HG03280 (cell line): Measurements from ENCODE around the gene LFNG.

Experiments used
- ATAC-seq: cut with Tn5 transposase; IDR thresholded peaks from one replicate; pipeline ENCODE4 v1.9.1; 2021; ENCODE audit warnings: mild to moderate bottlenecking, moderate library complexity; ENCODE audit not compliant: unreplicated experiment

LFNG gene

DNA sequence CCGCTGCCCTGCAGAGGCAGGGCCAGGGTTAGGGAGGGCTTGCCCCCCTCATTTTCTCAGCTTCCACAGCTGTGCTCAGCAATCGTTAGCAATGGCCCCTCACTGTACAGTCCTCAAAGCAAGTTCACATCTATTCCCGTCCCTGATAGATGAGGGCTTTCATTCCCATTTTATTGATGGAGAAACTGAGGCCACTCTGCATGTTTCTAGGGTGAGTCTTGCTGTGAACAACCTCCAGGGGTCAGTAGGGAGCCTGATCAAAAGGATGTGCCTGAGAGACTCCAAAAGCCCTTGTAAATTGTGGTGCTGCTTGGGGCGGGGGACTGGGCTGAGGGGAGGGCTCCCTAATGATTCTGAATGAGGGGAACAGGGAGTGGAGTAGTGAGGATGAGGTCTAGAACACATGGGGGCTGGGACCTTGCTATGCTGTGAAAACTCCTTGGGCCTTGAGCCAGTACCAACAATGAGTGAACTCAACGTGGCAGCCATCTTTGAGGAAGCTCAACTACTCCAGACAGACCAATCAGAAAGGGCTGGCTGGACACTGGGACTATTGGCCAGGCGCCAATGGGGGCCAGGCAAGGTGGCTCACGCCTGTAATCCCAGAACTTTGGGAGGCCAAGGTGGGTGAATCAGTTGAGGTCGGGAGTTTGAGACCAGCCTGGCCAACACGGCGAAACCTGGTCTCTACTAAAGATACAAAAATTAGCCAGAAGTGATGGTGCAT is 36.7 kb upstream of the LFNG start:
- ATAC-seq: no peak

DNA sequence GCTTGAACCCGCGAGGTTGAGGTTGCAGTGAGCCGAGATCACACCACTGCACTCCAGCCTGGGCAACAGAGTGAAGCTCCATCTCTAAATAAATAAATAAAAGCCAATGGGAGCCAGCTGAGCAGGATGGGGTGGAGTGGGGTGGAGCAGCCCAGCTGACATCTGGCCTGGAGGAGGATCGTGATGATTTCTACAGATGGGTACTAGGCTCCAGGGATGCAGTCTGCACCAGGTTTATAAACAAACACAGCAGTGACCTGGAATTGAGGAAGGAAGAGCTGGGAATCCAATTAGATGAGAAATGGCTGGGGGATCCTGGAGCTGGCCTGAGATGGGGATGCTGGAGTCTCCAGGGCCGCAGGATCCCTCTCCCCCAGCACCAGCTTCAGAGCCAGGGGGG is 36.1 kb upstream of the LFNG start:
- ATAC-seq: no peak

DNA sequence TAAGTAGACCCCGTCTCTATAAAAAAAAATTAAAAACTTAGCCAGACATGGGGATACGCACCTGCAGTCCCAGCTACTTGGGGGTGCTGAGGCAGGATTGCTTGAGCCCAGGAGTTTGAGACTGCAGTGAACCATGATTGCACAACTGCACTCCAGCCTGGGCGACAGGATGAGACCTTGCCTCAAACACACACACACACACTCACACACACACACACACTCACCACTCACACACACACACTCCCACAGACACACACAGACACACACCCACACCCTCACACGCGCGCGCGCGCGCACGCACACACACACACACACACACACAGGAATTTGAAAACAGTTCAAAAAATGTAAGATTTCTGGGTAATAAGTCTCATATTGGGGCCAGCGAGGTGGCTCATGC is 34.7 kb upstream of the LFNG start:
- ATAC-seq: no peak

DNA sequence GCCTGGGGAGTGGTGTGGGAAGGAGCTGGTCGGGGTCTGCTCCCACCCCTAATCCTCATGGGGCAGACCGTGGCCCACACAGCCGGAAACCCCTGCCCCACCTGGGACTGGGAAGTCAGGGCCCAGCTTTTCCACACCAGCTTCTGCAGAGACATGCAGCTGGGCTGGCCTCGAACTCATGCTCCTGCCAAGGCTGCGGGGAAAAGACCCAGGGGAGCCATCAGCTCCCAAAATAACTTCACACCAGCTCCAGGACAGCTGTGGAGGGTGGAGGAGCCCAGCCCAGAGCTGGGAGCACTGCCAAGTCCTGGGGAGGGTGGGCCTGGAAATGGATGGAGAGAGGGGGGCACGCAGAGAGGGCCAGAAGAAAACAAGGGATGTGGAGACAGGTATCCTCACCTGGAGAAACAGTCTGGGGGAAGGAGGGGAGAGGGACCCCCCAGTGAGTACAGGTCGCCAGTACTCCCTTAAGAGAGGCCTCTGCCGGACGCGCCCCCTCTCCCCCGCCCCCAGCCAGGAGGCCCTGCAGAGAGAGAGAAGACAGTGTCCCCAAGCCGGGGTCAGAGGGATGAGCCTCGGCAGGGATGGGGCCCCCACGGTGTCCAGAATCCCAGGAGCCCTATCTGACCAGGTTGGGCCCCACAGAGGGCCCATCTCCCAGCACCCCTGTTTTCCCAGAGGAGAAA is 31.8 kb upstream of the LFNG start:
- ATAC-seq: no peak

DNA sequence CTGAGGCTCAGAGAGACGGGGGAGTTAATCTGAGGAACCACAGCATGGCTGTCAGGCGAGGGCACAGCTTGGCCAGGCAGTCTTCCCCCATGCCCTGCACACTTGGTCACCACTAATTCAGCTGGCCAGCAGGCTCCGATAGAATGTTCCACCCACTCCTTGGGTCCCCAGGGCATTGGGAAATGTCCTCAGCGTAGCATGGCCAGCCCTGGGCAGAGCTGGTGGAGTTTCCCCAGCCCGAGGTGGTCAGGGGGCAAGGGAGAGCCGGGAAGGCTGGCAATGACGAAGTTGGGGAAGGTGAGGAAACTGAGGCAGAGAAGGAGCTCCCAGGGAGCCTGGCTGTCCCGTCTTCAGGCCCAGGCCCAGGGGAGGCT is 31.3 kb upstream of the LFNG start:
- ATAC-seq: no peak

DNA sequence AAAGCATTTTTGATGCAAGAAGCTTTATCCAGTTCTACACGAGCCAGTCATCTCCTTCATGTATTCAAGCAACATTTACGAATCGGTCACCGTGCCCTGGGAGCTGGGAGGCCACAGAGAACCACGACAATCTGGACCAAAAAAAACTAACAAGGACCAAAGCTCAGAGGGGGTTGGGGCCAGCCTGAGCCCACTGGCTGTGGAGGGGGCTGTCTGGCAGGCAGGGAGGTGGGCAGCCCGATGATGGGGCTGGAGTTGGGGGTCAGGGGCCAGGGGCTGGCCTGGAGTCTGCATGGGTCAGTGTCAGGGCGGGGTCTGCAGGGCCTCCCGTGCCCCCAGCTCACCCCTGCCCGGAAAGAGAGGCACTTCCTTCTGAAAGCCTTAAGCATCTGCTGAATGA is 30.9 kb upstream of the LFNG start:
- no peak for ATAC-seq

DNA sequence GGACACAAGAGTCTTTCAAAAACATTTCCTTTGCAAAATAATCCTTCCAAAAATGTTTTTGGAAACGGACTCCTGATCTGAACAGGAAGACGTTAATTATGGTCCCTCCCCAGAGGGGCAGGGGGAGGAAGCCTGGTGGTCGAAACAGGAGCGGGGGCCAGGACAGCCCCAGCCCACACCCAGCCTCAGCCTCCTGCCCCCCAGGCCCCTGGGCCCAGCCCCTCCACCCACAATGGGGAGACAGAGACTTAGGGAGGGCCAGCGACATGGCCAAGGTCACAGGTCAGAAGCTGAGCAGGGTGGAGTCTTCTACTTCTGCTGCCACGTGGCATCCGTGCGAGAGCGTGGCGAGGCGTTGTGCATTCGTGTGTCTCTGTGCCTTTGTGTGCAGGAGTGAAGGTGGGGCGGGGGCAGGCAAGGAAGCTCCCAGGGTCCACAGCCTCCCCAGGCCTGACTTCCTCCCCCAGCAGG is 29.4 kb upstream of the LFNG start:
- ATAC-seq: no peak

DNA sequence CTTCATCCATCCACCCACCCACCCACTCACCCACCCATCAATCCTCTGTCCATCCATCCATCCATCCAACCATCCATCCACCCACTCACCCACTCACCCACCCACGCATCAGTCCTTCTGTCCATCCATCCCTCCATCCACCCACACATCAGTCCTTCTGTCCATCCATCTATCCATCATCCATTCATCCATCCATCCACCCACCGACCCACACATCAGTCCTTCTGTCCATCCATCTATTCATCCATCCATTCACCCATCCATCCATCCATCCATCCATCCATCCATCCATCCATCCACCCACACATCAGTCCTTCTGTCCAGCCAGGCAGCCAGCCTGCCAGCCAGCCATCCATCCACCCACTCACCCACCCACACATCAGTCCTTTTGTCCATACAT is 27.5 kb upstream of the LFNG start:
- ATAC-seq: no peak

DNA sequence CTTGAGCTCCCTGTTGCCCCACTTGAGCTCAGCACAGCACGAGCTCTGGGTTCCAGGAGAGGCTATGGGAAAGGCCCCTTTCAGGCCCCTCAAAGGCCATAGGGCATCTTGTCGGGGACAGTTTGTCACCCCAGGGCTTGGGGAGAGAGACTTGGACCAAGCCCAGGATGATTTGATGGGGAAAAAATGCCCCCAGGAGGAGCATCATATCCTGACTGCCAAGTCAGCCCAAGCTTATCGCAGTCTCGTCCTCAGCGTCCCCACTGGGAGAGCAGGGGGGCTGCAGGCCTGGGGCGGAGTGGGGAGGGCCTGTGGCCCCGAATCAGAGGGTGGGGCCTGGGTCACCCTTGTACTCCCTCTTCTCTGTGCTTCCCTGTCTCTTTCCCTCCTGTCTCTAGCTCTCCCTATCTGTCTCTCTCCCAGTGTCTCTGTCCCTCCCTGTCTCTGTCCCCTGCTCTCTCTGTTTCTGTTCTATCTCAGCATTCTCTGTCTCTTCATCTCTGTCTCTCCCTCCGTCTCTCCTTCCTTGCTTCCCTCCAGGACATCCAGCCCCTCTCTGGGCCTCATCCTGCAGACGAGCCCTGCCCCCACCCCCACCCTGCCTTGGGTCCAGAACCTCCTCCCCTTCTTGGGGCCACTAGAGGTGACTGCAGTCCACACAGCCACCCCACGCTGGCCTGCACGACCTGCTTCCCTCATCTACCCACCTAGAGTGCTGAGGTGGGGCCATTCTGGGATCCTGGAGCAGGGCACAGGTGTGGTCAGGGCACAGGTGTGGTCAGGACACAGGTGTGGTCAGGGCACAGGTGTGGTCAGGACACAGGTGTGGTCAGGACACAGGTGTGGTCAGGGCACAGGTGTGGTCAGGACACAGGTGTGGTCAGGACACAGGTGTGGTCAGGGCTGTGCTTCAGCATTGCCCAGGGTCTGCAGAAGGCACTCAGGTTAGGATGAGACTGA is 26.1 kb upstream of the LFNG start:
- ATAC-seq: no peak

DNA sequence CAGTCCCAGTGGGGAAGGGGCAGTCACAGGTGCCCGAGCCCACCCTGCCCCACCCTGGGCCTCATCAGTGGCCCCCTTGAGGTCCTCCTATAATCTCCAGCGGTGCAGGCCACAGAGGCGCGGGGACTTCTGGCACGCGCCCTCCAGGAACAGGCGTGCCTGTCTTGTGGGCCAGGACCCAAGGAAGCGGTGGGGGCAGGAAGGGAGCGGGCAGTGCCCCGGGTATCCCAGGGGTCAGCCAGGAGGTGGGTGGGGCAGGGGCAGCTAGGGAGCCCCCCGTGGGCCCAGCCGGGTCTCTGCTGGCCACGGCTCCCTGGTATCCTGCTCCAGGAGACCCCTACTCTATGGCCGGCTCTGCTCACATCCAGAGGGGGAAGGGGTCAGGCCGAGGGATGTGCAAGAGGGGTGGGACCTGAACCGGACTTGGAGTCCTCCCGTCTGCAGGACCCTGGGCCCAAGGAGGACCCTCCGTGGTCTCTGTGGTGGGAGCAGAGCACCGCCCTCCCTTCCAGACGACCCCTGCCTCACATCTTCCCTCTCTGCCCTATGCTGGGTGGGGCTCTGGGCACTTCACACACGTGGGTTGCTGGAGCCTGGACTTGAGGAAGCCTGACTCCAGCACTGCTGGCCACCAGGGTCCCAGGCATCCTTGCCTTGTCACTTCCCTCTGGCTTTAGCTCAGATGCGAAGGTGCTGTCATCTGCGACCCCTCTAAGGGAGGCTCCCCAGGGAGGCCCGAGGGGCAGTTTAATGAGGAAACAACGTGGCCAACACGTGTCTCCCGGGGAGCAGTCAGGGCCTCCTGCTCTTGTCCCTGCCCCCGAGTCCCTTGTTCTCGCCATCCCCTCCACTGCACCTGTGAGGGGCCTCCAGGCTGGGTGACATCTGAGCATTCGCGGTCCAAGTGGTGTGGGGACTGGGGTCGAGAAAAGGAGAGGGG is 25.1 kb upstream of the LFNG start:
- ATAC-seq: no peak

DNA sequence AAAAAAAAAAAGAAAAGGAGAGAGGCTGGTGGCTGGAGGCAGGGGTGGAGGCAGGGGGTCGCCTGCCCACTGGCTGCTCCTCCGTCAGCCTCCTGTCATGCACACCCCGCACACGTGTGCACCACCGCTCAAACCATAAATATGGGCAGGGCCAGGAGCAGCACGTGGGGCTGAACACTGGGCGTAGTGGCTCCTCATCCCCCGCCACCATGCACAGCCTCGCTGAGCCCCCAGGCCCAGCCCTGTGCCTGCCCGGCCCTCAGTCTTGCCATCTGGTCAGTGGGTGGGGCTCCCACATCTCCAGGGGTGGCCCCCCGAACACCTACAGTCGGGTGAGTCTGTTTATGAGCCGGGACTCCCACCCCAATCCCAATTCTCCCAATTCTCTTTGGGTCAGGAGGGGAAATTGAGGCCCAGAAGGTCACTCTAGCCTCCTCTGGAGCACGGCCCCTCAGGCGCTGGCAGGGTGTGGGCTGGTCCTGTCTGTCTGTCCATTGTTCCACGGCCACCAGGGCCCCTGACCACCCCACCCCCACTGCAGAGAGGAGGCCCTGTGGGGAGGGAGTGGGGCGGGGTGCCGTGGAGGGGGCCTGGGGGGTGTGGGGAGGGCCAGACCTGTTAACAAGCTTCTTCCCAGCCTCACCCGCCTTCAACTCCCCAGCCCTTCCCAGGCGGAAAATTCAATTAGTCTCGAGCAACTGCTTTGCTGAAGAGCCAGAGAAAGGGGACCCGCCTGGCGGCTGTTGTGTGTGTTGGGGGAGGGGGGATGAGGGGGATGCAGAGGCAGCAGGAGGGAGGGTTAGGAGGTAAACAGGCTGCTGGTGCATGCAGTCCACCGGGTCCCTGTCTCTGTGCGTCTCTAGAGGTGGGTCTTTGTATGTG is 23.9 kb upstream of the LFNG start:
- no peak for ATAC-seq

DNA sequence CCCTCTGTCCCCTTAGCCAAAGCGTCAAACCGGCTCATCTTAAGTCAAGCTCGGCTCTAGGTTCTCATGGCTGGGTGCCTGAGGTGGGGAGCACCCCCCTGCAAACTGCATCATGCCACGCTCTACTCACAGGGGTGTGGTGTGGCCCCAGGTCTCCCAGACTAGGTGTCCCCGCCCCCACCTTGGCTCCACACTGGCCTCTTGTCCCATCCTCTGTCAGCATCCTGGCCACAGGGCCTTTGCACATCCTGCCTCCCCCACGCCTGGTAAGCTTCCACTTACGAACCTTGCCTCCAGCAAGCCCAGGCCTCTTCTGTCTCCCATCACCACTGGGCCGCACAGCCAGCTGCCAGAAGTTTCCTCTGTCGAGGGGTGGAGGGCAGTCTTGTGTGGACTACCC is 23.2 kb upstream of the LFNG start:
- no peak for ATAC-seq

DNA sequence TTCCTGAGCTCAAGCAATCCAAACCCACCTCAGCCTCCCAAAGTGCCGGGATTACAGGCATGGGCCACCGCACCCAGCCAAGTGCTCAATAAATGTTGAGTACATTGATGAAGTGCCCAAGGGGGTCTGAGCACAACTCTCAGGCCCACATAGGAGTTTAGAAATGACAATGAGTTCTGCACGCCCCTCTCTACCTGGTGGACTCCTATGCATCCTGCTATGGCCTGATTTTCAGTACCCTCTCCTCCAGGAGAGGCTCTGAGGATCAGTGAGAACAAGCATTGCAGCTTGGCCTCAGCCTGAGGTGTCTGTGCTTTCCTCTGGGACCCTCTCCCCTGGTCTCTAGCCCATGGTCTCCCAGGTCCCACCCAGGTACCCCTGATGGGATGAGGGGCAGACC is 22.5 kb upstream of the LFNG start:
- no peak for ATAC-seq

DNA sequence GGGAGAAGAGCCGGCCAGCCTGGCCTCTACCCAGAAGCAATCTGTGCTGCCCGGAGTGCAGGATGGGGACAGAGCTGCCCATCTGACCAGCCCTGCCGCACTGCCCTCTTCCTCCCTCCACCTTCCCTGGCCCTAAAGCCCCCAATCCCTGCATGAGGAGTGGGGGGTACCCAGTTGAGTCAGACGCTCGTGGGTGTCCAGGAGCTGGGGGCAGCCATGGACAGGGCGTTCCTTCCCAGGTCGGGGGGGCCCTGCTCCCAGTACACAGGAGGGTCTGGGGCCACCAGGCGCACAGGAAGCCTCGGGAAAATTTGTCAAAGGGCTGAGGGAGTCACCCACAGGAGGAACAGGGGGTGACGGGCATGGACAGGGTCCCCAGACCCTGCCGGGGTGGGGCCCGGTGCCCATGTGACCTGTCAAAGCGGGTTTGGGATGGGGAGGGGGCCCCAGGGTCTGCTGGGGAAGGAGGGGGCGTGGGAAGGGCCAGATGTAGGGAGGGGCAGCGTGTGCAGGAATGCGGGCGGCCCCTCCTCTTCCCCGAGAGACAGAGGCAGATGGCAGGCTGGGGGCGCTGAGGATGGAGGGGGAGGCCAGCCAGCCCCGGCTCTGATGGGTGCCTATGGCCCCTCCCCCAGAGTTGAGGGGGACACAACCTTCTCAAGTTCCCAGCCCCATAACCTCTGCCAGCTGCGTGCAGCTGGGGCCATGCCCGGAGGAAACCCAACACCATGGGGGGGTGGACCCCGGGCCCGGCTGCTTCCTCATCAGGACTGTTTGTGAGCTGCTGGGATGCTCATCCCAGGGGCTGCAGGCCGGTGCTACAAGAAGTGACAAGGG is 21.9 kb upstream of the LFNG start:
- no peak for ATAC-seq

DNA sequence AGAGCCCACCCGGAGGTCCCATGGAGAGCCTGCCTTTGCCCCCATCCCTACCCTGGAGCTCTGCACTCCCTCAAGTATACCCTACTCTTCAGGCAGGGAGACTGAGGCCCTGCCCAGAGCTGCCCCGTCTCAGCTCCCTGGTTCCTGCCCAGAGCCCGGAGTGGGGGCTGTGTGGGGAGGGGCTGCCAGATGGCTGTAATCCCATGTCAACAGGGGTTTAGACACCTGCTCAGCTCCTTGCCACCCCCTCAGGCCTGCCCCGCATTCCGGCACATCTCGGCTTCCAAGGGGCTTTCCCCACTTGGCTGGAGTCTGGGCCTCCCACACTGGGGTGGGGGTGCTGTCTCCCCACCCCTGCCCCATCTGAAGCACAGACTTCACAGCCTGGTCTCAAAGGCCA is 20.9 kb upstream of the LFNG start:
- ATAC-seq: no peak

DNA sequence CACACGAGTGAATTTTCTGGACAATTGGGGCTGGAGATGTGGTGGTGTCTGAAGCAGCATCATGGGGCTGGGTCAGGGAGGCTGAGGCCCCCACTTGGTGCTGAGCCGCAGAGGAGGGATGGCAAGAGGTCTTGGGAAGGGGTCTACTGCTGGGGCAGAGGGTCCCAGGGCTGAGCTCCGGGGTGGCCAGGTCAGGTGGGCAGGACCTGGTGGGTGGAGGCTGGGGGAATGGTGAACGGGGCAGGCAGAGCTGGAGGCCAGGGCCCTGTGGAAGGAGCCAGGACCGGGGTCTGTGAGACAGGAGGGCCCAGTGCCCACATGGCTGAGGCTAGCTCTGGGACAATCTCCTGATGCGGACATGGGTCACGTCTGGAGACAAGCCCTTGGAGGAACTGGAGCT is 20.4 kb upstream of the LFNG start:
- ATAC-seq: no peak

DNA sequence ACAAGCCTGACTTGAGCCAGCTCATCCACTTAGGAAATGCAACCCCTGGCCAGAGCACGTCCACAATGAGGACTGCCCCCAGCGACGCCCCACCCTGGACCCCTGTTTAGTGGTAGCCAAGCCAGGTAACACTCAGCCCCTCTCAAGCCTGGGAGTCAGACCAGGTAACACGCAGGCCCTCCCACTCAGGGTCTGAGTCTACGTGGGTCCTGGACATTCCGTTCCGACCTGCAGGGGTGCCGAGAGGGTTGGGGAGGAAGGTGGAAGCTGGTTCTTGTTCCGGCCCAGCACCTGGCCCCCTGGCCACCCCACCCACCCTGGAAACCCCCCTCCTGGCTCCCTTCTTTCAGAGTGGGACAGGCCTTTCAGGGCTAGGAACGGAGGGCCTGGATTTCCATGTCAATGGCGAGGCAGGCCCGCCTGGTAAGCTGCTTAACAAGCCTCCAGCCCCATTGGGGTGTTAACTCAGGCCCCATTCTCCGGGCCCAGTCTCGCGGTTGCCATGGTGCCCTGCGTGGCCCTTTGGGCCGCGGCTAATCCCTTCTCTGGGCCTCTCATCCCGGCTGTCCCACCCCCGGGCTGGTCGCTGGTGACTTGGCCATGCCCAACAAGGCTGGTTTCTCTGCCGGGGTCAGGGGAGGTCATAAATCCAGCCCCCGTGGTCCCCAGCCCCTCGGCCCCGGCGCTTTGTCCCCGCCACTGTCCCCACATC is 19.7 kb upstream of the LFNG start:
- no peak for ATAC-seq

DNA sequence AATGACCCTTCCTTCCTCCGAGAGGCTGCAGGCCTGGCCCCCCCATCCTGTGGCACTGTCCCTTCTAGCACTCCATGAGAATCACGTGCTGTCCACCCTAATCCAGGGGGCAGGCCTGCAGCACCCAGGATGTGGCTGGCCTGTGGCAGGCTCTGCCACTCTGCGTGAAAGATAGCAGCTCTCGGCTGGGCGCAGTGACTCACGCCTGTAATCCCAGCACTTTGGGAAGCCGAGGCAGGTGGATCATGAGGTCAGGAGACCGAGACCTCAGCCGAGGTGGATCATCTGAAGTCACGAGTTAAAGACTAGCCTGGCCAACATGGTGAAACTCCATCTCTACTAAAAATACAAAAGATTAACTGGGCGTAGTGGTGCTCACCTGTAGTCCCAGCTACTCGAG is 18.9 kb upstream of the LFNG start:
- no peak for ATAC-seq
